Measurements from ENCODE around the gene ATR. TPM values are rescaled to one million over a fixed set of nuclear protein-coding genes. Genes with fewer than 3 reads are reported as not detected.

Gene ATR
- total RNA-seq, 6 donors from 2014 or later: 16.5 to 62.5 (median 24.0) TPM

DNA sequence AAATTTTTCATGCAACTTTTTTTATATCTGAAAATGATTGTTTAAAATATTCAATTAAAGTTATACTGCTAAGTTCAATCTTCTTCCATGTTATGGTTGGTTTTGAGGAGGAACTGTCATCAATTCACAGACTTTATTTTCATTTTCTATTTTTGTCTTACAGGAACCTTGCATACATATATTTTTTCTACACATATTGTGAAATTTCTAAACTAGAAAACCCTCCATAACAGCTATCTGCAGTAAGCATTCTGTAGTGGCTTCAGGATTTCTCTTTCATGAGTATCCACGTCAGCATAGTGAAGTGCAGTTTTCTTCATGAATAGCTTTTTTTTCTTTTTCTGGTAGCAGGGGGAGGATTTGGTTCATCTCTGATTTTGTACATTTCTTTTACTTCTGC lies 48.2 kb downstream of the ATR start:
- 60 to 73% methylated on average over 1 of the region's 1 CpG for WGBS, 2 donors
- no peak overlapping the region for H3K27ac ChIP-seq
- ATAC-seq (ENCODE audit: low FRiP score in 2 of 2) (no peak), DNase-seq (no peak)
- H3K27me3 ChIP-seq: no peaks in the 10 kb centered on the region
- no peak overlapping the region for H3K4me3 ChIP-seq
- no peaks in the 10 kb centered on the region for H3K4me1 ChIP-seq
- no peaks in the 10 kb centered on the region for H3K9me3 ChIP-seq
- H3K36me3 ChIP-seq: peaks cover 18 to 40% (median 21%) of the 10 kb centered on the region in 4 donors
- TF ChIP-seq, protein P1, sequence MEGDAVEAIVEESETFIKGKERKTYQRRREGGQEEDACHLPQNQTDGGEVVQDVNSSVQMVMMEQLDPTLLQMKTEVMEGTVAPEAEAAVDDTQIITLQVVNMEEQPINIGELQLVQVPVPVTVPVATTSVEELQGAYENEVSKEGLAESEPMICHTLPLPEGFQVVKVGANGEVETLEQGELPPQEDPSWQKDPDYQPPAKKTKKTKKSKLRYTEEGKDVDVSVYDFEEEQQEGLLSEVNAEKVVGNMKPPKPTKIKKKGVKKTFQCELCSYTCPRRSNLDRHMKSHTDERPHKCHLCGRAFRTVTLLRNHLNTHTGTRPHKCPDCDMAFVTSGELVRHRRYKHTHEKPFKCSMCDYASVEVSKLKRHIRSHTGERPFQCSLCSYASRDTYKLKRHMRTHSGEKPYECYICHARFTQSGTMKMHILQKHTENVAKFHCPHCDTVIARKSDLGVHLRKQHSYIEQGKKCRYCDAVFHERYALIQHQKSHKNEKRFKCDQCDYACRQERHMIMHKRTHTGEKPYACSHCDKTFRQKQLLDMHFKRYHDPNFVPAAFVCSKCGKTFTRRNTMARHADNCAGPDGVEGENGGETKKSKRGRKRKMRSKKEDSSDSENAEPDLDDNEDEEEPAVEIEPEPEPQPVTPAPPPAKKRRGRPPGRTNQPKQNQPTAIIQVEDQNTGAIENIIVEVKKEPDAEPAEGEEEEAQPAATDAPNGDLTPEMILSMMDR (IDR thresholded peaks at IDR 0.05): no peak
- TF ChIP-seq POLR2AphosphoS5 (IDR thresholded peaks at IDR 0.05) (no peak), POLR2A (IDR thresholded peaks at IDR 0.05) (no peak), EP300 (IDR thresholded peaks at IDR 0.05) (no peak)

DNA sequence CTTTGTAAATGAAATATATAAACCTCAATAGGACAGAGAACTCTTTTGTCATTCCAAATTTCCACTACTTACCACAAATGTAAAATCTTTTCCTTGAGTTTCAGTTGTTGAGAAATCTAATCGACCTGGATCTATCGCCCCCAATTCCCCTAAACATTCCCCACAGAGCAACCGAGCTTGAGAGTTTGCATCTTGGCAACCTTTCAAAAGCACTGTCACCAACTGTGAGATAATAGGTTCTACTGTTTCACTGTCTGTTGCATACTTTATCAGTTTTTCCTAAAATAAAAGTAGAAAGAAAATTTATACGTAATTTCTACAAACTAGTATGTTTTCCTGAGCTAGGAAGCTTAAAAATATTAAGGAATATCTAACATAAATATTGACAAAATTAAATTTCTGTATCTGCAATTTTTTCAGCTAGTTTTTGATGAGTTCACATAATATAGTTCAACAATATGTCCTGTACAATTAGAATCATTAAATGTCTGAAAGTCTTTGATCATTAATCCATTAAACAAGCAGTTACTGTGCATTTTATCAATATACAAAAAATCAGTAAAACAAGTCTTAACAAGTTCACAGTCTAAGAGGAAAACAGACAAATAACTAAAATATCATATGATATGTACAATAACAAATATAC lies 54.5 kb downstream of the ATR start:
- Histone ChIP-seq H3K4me1 (no peaks in the 10 kb centered on the region), H3K4me3 (no peak overlapping the region), H3K9me3 (peaks cover 0 to 6% (median 0%) of the 10 kb centered on the region in 4 donors), H3K27ac (no peak overlapping the region), H3K36me3 (peaks cover 11 to 46% (median 18%) of the 10 kb centered on the region in 4 donors), H3K27me3 (no peaks in the 10 kb centered on the region)
- no peak for ATAC-seq (ENCODE audit: low FRiP score in 2 of 2)
- no peak for DNase-seq
- WGBS, 2 donors: 80 to 87% methylated on average over 4 of the region's 4 CpGs
- TF ChIP-seq EP300 (IDR thresholded peaks at IDR 0.05) (no peak), POLR2A (IDR thresholded peaks at IDR 0.05) (no peak), POLR2AphosphoS5 (IDR thresholded peaks at IDR 0.05) (no peak)
- TF ChIP-seq, protein P1 (IDR thresholded peaks at IDR 0.05): no peak

DNA sequence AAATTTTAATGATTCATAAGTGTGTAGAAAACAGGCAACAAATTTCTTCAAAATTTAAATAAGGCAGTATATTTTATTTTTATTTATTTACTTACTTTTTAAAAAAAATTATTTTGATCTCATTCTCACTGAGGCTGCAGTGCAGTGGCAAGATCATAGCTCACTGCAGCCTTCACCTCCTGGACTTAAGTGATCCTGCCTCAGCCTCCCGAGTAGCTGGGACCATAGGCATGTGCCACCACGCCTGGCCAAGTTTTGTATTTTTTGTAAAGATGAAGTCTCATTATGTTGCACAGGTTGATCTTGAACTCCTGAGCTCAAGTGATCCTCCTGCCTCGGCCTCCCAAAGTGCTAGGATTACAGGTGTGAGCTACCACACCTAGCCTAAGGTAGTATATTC lies 69.5 kb downstream of the ATR start:
- no peak for ATAC-seq (ENCODE audit: low FRiP score in 2 of 2)

DNA sequence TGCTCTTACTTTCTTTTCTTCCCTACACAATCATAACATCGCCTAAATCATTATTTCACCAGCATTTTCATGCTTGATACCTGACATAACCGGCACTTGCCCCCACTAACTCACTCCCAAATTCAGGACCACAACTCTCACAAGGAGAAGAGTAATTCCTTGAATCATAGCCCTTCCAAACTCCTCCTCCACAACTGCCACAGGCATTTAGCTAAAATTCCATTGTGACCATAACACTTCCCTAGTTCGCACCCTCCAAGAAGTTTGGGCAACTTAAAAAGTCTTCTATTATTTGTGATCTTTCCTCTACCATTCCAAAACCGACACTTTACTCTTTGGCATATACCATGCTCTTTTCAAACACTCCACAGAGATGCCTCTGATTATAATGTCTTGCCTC lies 71.3 kb downstream of the ATR start:
- 98 to 99% methylated on average over 4 of the region's 4 CpGs for WGBS, 2 donors
- no peaks in the 10 kb centered on the region for H3K4me1 ChIP-seq
- H3K9me3 ChIP-seq: no peaks in the 10 kb centered on the region
- H3K27me3 ChIP-seq: no peaks in the 10 kb centered on the region
- TF ChIP-seq, protein P1 (IDR thresholded peaks at IDR 0.05): no peak
- no peak for TF ChIP-seq EP300 (IDR thresholded peaks at IDR 0.05)
- TF ChIP-seq POLR2AphosphoS5 (IDR thresholded peaks at IDR 0.05): no peak
- no peak for TF ChIP-seq POLR2A (IDR thresholded peaks at IDR 0.05)
- no peak overlapping the region for H3K4me3 ChIP-seq
- H3K27ac ChIP-seq: no peak overlapping the region
- no peak for DNase-seq
- H3K36me3 ChIP-seq: peaks cover 5 to 55% (median 21%) of the 10 kb centered on the region in 4 donors
- no peak for ATAC-seq (ENCODE audit: low FRiP score in 2 of 2)

More for the DNA sequence above, 69.5 kb downstream of the ATR start:
- TF ChIP-seq, protein P1 (IDR thresholded peaks at IDR 0.05): no peak
- no peak for TF ChIP-seq EP300 (IDR thresholded peaks at IDR 0.05)
- no peak for TF ChIP-seq POLR2AphosphoS5 (IDR thresholded peaks at IDR 0.05)
- TF ChIP-seq POLR2A (IDR thresholded peaks at IDR 0.05): no peak
- Histone ChIP-seq H3K4me1 (no peaks in the 10 kb centered on the region), H3K36me3 (peaks cover 5 to 70% (median 24%) of the 10 kb centered on the region in 4 donors), H3K9me3 (no peaks in the 10 kb centered on the region), H3K27me3 (no peaks in the 10 kb centered on the region), H3K27ac (no peak overlapping the region), H3K4me3 (no peak overlapping the region)
- WGBS, 2 donors: 88 to 96% methylated on average over 3 of the region's 3 CpGs
- no peak for DNase-seq

Data from upper lobe of left lung (tissue), 6 donors.